ENCODE measurements around the gene BICRAL. TPM values are rescaled to one million over a fixed set of nuclear protein-coding genes. Genes with fewer than 3 reads are reported as not detected.
A peak's percentile ranks its signal among the peaks of the same experiment; 100 is the strongest.

Gene BICRAL
- polyA plus RNA-seq, 1 of the 3 experiments (the other 2 are of a cell fraction) = 5.1 TPM

DNA sequence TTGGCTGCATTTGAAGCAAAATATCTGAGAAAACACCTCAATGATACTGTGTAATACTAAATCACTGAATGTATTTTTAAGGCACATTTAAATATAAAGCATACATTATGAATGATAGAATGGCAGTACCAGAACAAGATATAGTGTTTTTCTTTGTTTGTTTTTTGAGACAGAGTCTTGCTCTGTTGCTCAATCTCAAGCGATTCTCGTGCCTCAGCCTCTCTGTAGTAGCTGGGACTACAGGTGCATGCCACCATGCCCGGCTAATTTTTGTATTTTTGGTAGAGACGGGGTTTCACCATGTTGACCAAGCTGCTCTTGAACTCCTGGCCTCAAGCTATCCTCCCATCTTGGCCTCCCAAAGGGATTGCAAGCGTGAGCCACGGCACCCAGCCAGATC is 2.3 kb upstream of the BICRAL start:
- H3K27ac ChIP-seq (ENCODE audit: low read depth in 2 of 2, low read length in 1 of 2) = no peak overlapping the region
- no peak overlapping the region for H3K9ac ChIP-seq
- no peaks in the 10 kb centered on the region for H3K9me2 ChIP-seq
- H2AFZ ChIP-seq (ENCODE audit: low read depth) = no peak overlapping the region
- WGBS (ENCODE audit: low lambda C conversion rate) = 96% methylated on average over 6 of the region's 6 CpGs
- no peak overlapping the region for H3K4me3 ChIP-seq (ENCODE audit: low read depth in 2 of 2, low read length in 1 of 2)
- TF ChIP-seq RFX5 (IDR thresholded peaks at IDR 0.05; ENCODE audit: low read length) = no peak
- TF ChIP-seq RCOR1 (IDR thresholded peaks at IDR 0.05; ENCODE audit: low read length) = no peak
- no peak for TF ChIP-seq USF1 (IDR thresholded peaks at IDR 0.05; ENCODE audit: borderline replicate concordance, low read depth)
- no peak for TF ChIP-seq EZH2phosphoT487 (IDR thresholded peaks at IDR 0.05; ENCODE audit: borderline replicate concordance, low read depth)
- TF ChIP-seq SIN3A (IDR thresholded peaks at IDR 0.05; ENCODE audit: borderline replicate concordance, low read depth, low read length) = no peak
- TF ChIP-seq SMC3 (IDR thresholded peaks at IDR 0.05; ENCODE audit: low read depth, low read length) = no peak
- TF ChIP-seq USF2 (IDR thresholded peaks at IDR 0.05; ENCODE audit: borderline replicate concordance, low read depth, low read length) = no peak
- no peak for TF ChIP-seq RAD21 (IDR thresholded peaks at IDR 0.05; ENCODE audit: low read length)
- TF ChIP-seq CHD2 (IDR thresholded peaks at IDR 0.05; ENCODE audit: low read length, partially characterized antibody) = no peak
- TF ChIP-seq FOSL2 (IDR thresholded peaks at IDR 0.05; ENCODE audit: borderline replicate concordance, low read depth) = no peak
- TF ChIP-seq JUND (IDR thresholded peaks at IDR 0.05) = no peak
- TF ChIP-seq IRF3 (IDR thresholded peaks at IDR 0.05; ENCODE audit: low read depth, low read length) = no peak
- peaks cover 23% of the 10 kb centered on the region for H3F3A ChIP-seq (replicated peaks; ENCODE audit: insufficient read depth)
- ChIA-PET CTCF (interaction anchor here (0.7 kb wide), 1 partner anchor 469 kb away, joined by 3 read pairs; no protein-coding TSS in a partner anchor), POLR2A (interaction anchor here (0.8 kb wide), 1 partner anchor 33 kb away, joined by 3 read pairs; the partner anchor contains the start of gene TBCC)
- no peaks in the 10 kb centered on the region for H4K20me1 ChIP-seq (ENCODE audit: insufficient read depth)
- H3K4me1 ChIP-seq (ENCODE audit: control insufficient read depth in 1 of 2, insufficient read depth in 2 of 2, low read depth in 1 of 2, low read length in 1 of 2) = peaks cover 0 to 15% of the 10 kb centered on the region in 2 experiments; a peak in 3 of 4 replicates
- no peaks in the 10 kb centered on the region for H3K36me3 ChIP-seq (replicated peaks in 1 of 2; ENCODE audit: control insufficient read depth in 1 of 2, insufficient read depth in 2 of 2, low read length in 1 of 2)
- no peak for DNase-seq
- H3K4me2 ChIP-seq = no peak overlapping the region
- peaks cover 38% of the 10 kb centered on the region for H3K79me2 ChIP-seq (ENCODE audit: insufficient read depth)
- no peaks in the 10 kb centered on the region for H3K27me3 ChIP-seq (ENCODE audit: insufficient read depth)
- H3K9me3 ChIP-seq = no peaks in the 10 kb centered on the region

- Histone ChIP-seq H3K36me3 (replicated peaks in 1 of 2; ENCODE audit: control insufficient read depth in 1 of 2, insufficient read depth in 2 of 2, low read length in 1 of 2) (no peaks in the 10 kb centered on the region), H3K79me2 (ENCODE audit: insufficient read depth) (peaks cover 58% of the 10 kb centered on the region), H3K9ac (peak overlapping the region; percentile 99; the same call in 1 of the 2 replicates), H3K9me3 (no peaks in the 10 kb centered on the region), H3K27ac (ENCODE audit: low read depth in 2 of 2, low read length in 1 of 2) (peak overlapping the region; percentile 95), H3K9me2 (no peaks in the 10 kb centered on the region), H4K20me1 (ENCODE audit: insufficient read depth) (no peaks in the 10 kb centered on the region), H3K4me2 (peak overlapping the region; percentile 71; the same call in 1 of the 2 replicates), H2AFZ (ENCODE audit: low read depth) (no peak overlapping the region), H3K4me3 (ENCODE audit: low read depth in 2 of 2, low read length in 1 of 2) (peak overlapping the region; percentile 64 to 73; a peak in 3 of 4 replicates), H3K4me1 (ENCODE audit: control insufficient read depth in 1 of 2, insufficient read depth in 2 of 2, low read depth in 1 of 2, low read length in 1 of 2) (peaks cover 3 to 16% of the 10 kb centered on the region in 2 experiments), H3K27me3 (ENCODE audit: insufficient read depth) (no peaks in the 10 kb centered on the region), H3F3A (replicated peaks; ENCODE audit: insufficient read depth) (peaks cover 18% of the 10 kb centered on the region)
- WGBS (ENCODE audit: low lambda C conversion rate) = 3% methylated on average over 4 of the region's 4 CpGs
- DNase-seq = peak; percentile 54
- ChIA-PET POLR2A (interaction anchor here (0.6 to 4.2 kb wide), 3 partner anchors 13 to 1695 kb away, joined by 4 to 59 read pairs (median 15); partner anchors contain the start of gene TBCC), CTCF (interaction anchor here (1.5 kb wide), 1 partner anchor 16 kb away, joined by 4 read pairs; no protein-coding TSS in a partner anchor)
- TF ChIP-seq EZH2phosphoT487 (IDR thresholded peaks at IDR 0.05; ENCODE audit: borderline replicate concordance, low read depth) (no peak), USF1 (IDR thresholded peaks at IDR 0.05; ENCODE audit: borderline replicate concordance, low read depth) (no peak), IRF3 (IDR thresholded peaks at IDR 0.05; ENCODE audit: low read depth, low read length) (no peak), EP300 (IDR thresholded peaks at IDR 0.05; ENCODE audit: borderline replicate concordance in 1 of 2, low read depth in 1 of 2, low read length in 1 of 2) (no peak), JUND (IDR thresholded peaks at IDR 0.05) (no peak), SIN3A (IDR thresholded peaks at IDR 0.05; ENCODE audit: borderline replicate concordance, low read depth, low read length) (no peak), FOXM1 (IDR thresholded peaks at IDR 0.05; ENCODE audit: low read depth) (no peak), YY1 (IDR thresholded peaks at IDR 0.05; ENCODE audit: low read depth) (no peak), TCF12 (IDR thresholded peaks at IDR 0.05) (no peak), FOSL2 (IDR thresholded peaks at IDR 0.05; ENCODE audit: borderline replicate concordance, low read depth) (no peak), NRF1 (IDR thresholded peaks at IDR 0.05; ENCODE audit: low read depth, low read length) (no peak), SMC3 (IDR thresholded peaks at IDR 0.05; ENCODE audit: low read depth, low read length) (no peak), NFIC (IDR thresholded peaks at IDR 0.05; ENCODE audit: borderline replicate concordance) (no peak), TAF1 (IDR thresholded peaks at IDR 0.05; ENCODE audit: borderline replicate concordance, low read depth, low read length) (no peak)
Measured at GRCh38 chr6:42781546-42781795, 381 bp upstream of the BICRAL start.
